Activated CD4-positive, alpha-beta T cell treated with anti-CD3 and anti-CD28 coated beads, Interleukin-2, Interleukin-4, amounts not matched to agents 100 ng/mL and 50 ng/mL, durations not matched to agents 16 hours and 8 hours (primary cell): ENCODE results near the gene B4GAT1.

Experiments
- DNase-seq: peaks from one replicate; pipeline ENCODE4 v3.0.0-alpha.2; 2020; ENCODE audit warnings: low spot score

B4GAT1 gene

DNA sequence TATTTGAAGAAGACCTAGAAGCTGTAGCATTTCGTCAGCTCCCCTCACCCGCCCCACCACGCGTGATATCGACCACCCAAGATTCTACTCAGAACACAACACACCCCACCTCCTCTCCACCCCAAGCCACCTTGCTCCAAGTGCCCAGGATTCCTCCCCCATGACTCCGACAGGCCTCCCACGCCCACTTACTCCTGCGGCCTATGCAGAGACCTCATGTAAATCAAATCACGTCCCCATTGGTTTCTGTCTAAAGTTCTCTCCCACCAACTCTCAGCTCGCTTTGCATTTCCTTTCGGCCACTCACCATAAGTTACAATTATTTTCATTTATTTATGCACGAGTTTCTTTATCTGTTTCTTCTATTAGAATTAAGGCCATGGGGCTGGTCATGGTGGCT lies 44.8 kb downstream of the B4GAT1 start:
- no peak for DNase-seq

DNA sequence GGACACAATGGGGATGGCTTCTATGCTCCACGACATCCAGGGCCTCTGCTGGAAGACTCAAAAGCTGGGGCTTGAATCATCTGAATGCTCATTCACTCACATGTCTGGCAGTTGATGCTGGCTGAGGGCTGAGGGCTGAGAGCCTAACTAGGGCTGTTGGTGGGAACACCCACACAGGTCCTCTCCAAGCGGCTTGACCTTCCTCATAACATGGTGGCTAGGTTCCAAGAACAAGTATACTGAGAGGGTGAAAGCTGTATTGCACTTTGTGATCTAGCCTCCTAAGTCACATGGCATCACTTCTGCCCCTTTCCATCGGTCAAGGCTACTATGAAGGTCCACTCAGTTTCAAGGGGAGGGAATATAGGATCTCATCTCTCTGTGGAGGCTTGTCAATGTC lies 48.2 kb downstream of the B4GAT1 start:
- DNase-seq: no peak

DNA sequence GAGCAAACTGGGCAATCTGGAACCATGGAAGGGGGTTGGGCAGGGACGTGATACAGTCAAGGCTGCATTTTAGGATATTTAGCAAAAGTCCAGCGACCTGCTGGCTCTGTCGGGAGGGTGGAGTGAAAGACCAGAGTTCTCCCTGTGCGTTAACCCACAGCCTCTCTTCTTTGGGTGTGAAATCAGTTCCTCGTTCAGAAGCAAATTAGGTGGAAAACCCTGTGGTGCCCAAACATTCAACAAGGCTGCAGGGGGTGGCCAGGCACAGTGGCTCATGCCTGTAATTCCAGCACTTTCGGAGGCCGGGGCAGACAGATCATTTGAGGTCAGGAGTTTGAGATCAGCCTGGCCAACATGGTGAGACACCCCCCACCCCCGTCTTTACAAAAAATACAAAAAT lies 49.8 kb downstream of the B4GAT1 start:
- no peak for DNase-seq
